Fibroblast of lung (primary cell): ENCODE measurements around the gene SNPH. TPM values are rescaled to one million over a fixed set of nuclear protein-coding genes. Genes with fewer than 3 reads are reported as not detected.

ENCODE experiments used
- DNase-seq, 2 donors: peaks; one replicate each; pipeline versions ENCODE4 v3.0.0 to v3.0.0-alpha.2; 2010; ENCODE audit warnings: low read depth in 2 of 2
- H2AFZ ChIP-seq: 2 replicates; pipeline ENCODE4 v1.5.1; 2012; ENCODE audit warnings: low read length, control low read depth, inconsistent platforms
- H3K27ac ChIP-seq: 2 replicates; pipeline ENCODE4 v1.5.1; 2011; ENCODE audit warnings: low read length, control low read depth; ENCODE audit not compliant: insufficient read depth
- H3K27me3 ChIP-seq: 2 replicates; pipeline ENCODE4 v1.5.1; 2011; ENCODE audit warnings: mild to moderate bottlenecking, low read length; ENCODE audit not compliant: control insufficient read depth, insufficient read depth
- H3K36me3 ChIP-seq: 2 replicates; pipeline ENCODE4 v1.5.1; 2011; ENCODE audit warnings: low read length; ENCODE audit not compliant: control insufficient read depth, insufficient read depth
- H3K4me1 ChIP-seq: 2 replicates; pipeline ENCODE4 v1.5.1; 2011; ENCODE audit warnings: low read length; ENCODE audit not compliant: control insufficient read depth, insufficient read depth; ENCODE audit errors: extremely low read depth
- H3K4me2 ChIP-seq: 2 replicates; pipeline ENCODE4 v1.5.1; 2011; ENCODE audit warnings: low read length, control low read depth; ENCODE audit not compliant: insufficient read depth; ENCODE audit errors: extremely low read depth
- H3K4me3 ChIP-seq, 4 experiments: fragments of 200-600 bp in 1 of 4; sonication (generic) in 1 of 4; replicated peaks in 1 of 4; 2 replicates each; pipeline ENCODE4 v1.5.1; 2011 to 2016; ENCODE audit warnings: low read length in 4 of 4, low read depth in 3 of 4, mild to moderate bottlenecking in 3 of 4, control low read depth in 2 of 4, inconsistent platforms in 1 of 4, mixed read lengths in 1 of 4; ENCODE audit not compliant: insufficient read depth in 1 of 4; ENCODE audit errors: control extremely low read depth in 1 of 4
- H3K79me2 ChIP-seq: 2 replicates; pipeline ENCODE4 v1.5.1; 2012; ENCODE audit warnings: mild to moderate bottlenecking, low read length, inconsistent platforms; ENCODE audit not compliant: control insufficient read depth, insufficient read depth
- H3K9ac ChIP-seq: 2 replicates; pipeline ENCODE4 v1.5.1; 2011; ENCODE audit warnings: mild to moderate bottlenecking, low read length, control low read depth; ENCODE audit not compliant: insufficient read depth
- H3K9me3 ChIP-seq: 2 replicates; pipeline ENCODE4 v1.5.1; 2012; ENCODE audit warnings: low read depth, low read length; ENCODE audit not compliant: control insufficient read depth, insufficient read depth
- H4K20me1 ChIP-seq: 2 replicates; pipeline ENCODE4 v1.5.1; 2011; ENCODE audit warnings: low read length; ENCODE audit not compliant: control insufficient read depth, insufficient read depth; ENCODE audit errors: extremely low read depth
- EZH2 ChIP-seq: IDR thresholded peaks from 2 replicates; pipeline ENCODE4 v1.5.1; 2012; ENCODE audit warnings: low read length, control low read depth, mild to moderate bottlenecking; ENCODE audit errors: missing control alignments
- polyA plus RNA-seq, 2 donors: library from polyadenylated mRNA; depleted of rRNA in 1 of 2; stranded (reverse) in 1 of 2; unstranded in 1 of 2; fragments of >200 nt; gene quantifications; 2 replicates each; pipeline ENCODE4 v1.2.1, GENCODE V29; 2011 to 2012; ENCODE audit warnings: missing spikeins in 1 of 2
- total RNA-seq: library from RNA; depleted of rRNA; stranded (reverse); fragments of >200 nt; gene quantifications from 2 replicates; pipeline ENCODE4 v1.2.1, GENCODE V29; 2014
- TF ChIP-seq, protein P1 (sequence below), 2 donors: IDR thresholded peaks in 1 of 2; conservative IDR thresholded peaks in 1 of 2; 1 replicate in 1 of 2; 2 replicates in 1 of 2; pipeline ENCODE4 v1.5.1; 2011 to 2012; ENCODE audit warnings: low read length in 2 of 2, control low read depth in 1 of 2, inconsistent platforms in 1 of 2, low read depth in 1 of 2, mild to moderate bottlenecking in 1 of 2

Gene SNPH
- total and polyA plus RNA-seq, 2 donors (not counting 1 experiment from before 2014, with no cell fraction given) = 0.85 to 18.5 TPM

DNA sequence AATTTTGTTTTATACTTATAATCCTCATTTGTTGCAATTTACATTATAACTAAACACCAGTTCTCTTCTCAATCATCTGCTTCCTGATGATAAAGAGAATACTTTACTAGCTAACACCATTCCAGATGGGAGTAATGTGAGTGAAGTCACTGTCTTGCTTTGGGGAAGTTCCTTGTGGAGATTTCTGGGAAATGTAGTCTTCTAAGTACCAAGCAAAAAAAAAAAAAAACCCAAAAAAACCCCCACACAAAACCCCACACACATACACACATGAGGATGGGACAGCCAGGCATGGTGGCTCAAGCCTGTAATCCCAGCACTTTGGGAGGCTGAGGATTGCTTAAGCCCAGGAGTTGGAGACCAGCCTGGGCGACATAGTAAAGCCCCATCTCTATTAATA, 2.2 kb upstream of the SNPH start:
- peaks cover 3% of the 10 kb centered on the region for H3K4me1 ChIP-seq
- H3K9ac ChIP-seq = no peak overlapping the region

DNA sequence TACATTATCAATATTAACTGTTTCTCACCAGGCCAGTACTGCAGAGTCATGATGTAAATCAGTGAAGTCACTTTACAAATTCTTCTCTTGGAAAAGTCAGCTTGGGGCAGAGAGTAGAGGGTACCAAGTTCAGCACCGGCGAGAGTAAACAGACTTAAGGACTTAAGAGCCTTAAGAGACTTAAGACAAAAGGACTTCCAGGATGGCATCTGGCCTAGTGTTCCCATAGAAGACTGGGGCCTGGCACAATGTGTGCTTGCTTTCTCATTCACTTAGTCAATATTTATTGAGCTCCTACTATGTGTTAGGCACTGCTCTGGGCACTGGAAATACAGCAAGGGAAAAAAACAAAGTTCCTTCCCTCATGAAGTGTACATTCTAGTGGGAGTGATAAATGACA, 1.4 kb upstream of the SNPH start:
- no peak overlapping the region for H3K27ac ChIP-seq
- H3K4me2 ChIP-seq = no peak overlapping the region
- no peak overlapping the region for H3K4me3 ChIP-seq
- H3K9ac ChIP-seq = no peak overlapping the region
- TF ChIP-seq EZH2 = no peak
- no peak for DNase-seq
- H3K36me3 ChIP-seq = no peaks in the 10 kb centered on the region
- H2AFZ ChIP-seq = no peak overlapping the region
- peaks cover 3% of the 10 kb centered on the region for H3K4me1 ChIP-seq
- no peaks in the 10 kb centered on the region for H3K9me3 ChIP-seq
- no peaks in the 10 kb centered on the region for H3K79me2 ChIP-seq
- H4K20me1 ChIP-seq = no peaks in the 10 kb centered on the region
- no peaks in the 10 kb centered on the region for H3K27me3 ChIP-seq

More for the DNA sequence above, 2.2 kb upstream of the SNPH start:
- H2AFZ ChIP-seq = no peak overlapping the region
- no peaks in the 10 kb centered on the region for H3K36me3 ChIP-seq
- no peaks in the 10 kb centered on the region for H3K79me2 ChIP-seq
- no peaks in the 10 kb centered on the region for H4K20me1 ChIP-seq
- H3K4me2 ChIP-seq = no peak overlapping the region
- H3K27me3 ChIP-seq = no peaks in the 10 kb centered on the region
- no peak overlapping the region for H3K4me3 ChIP-seq
- TF ChIP-seq, protein P1, sequence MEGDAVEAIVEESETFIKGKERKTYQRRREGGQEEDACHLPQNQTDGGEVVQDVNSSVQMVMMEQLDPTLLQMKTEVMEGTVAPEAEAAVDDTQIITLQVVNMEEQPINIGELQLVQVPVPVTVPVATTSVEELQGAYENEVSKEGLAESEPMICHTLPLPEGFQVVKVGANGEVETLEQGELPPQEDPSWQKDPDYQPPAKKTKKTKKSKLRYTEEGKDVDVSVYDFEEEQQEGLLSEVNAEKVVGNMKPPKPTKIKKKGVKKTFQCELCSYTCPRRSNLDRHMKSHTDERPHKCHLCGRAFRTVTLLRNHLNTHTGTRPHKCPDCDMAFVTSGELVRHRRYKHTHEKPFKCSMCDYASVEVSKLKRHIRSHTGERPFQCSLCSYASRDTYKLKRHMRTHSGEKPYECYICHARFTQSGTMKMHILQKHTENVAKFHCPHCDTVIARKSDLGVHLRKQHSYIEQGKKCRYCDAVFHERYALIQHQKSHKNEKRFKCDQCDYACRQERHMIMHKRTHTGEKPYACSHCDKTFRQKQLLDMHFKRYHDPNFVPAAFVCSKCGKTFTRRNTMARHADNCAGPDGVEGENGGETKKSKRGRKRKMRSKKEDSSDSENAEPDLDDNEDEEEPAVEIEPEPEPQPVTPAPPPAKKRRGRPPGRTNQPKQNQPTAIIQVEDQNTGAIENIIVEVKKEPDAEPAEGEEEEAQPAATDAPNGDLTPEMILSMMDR (conservative IDR thresholded peaks at IDR 0.05 in 1 of 2, IDR thresholded peaks at IDR 0.05 in 1 of 2; ENCODE audit: low read depth in 1 of 2, low read length in 2 of 2) = no peak
- no peak for TF ChIP-seq EZH2
- no peaks in the 10 kb centered on the region for H3K9me3 ChIP-seq
- H3K27ac ChIP-seq = no peak overlapping the region
- peak; percentile 27 to 47 for DNase-seq

DNA sequence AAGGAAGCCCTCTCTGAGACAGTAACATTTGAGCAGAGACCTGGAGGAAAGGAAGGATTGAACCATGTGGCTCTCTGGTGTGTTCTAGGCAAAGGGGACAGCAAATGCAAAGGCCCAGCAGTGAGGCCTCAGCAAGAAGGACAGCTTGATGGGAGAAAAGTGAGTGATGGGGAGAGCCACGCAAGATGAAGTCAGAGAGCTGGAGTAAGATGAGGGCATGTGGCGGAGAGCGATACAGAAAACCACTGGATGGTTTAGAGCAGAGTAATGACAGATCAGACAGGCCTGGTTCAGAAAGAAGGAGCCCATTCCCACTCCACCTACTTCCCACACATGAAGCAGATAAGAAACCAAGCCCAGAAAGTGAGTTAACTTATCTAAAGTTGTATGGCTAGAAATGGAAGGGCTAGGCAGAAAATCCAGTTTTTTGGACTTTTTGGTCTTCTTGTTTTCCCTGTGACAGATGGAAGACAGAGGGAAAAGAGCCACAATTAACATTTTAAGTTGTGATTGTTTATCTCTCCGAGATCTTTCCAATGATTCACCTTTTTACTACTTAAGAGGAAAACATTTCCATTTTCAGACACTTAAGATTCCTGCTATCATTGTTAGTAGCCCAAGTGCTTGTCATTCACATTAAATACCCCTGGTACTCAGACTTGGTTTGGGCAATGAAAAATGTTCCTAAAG, 723 bp upstream of the SNPH start:
- H3K27ac ChIP-seq = peak overlapping the region; percentile 60

More for the DNA sequence above, 723 bp upstream of the SNPH start:
- Histone ChIP-seq H3K9ac (no peak overlapping the region), H3K4me3 (peak overlapping the region; percentile 51 to 81 (median 64)), H3K79me2 (no peaks in the 10 kb centered on the region), H3K4me1 (peaks cover 3% of the 10 kb centered on the region), H3K9me3 (no peaks in the 10 kb centered on the region), H3K4me2 (peak overlapping the region; percentile 73), H3K27me3 (no peaks in the 10 kb centered on the region), H2AFZ (peak overlapping the region; percentile 93), H4K20me1 (no peaks in the 10 kb centered on the region), H3K36me3 (no peaks in the 10 kb centered on the region)
- TF ChIP-seq, protein P1 (conservative IDR thresholded peaks at IDR 0.05 in 1 of 2, IDR thresholded peaks at IDR 0.05 in 1 of 2; ENCODE audit: low read depth in 1 of 2, low read length in 2 of 2) = no peak
- no peak for TF ChIP-seq EZH2
- peak in 1 of 2 donors; percentile 43 for DNase-seq
